H54 (cell line): ENCODE data around the gene ADAM30.

Source experiments
- DNase-seq: peaks from one replicate; pipeline ENCODE4 v3.0.0; 2011; ENCODE audit warnings: low spot score, mixed read lengths; ENCODE audit not compliant: insufficient read length
- FAIRE-seq: peaks from 3 replicates; lab custom pipeline; 2011; peaks lifted over from hg19 to GRCh38; lab: Jason Lieb, UNC
- POLR2A ChIP-seq: IDR thresholded peaks from 2 replicates; pipeline ENCODE4 v1.6.1; 2011; ENCODE audit warnings: low read depth, mild to moderate bottlenecking, low read length

Gene ADAM30

DNA sequence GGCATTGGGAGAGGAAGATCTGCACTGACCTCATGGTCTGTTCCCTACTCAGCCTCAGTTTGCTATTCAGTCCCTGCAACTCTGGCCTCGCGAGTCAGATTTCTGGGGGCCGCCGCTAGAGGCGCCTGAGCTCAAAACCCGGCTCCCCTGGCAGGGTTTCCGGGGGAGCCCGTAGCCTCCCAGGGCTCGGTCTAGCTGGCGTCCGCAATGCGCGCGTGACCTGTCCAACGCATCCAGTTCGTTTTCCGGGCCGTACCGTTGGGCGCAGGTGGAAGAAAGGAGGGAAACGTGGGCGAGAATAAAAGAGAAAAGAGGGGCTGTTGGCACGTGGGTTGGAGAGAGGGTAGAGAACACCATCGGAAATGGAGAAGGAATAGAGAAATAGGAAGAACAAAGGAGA, at the start of gene ADAM30:
ADAM30 (minus strand) TSS at position 213 of the 400 bp plus-strand sequence; CDS start at position 34, 179 bp downstream.
- DNase-seq (no peak), FAIRE-seq (no peak)
- TF ChIP-seq POLR2A, result no peak

GRCh38 chr1:119943216-119943615, 46.9 kb upstream of the ADAM30 start:
- no peak for TF ChIP-seq POLR2A
- no peak for DNase-seq
- FAIRE-seq, result no peak

GRCh38 chr1:119941392-119941791, 45.1 kb upstream of the ADAM30 start:
- TF ChIP-seq POLR2A, result no peak
- DNase-seq (no peak), FAIRE-seq (no peak)

DNA sequence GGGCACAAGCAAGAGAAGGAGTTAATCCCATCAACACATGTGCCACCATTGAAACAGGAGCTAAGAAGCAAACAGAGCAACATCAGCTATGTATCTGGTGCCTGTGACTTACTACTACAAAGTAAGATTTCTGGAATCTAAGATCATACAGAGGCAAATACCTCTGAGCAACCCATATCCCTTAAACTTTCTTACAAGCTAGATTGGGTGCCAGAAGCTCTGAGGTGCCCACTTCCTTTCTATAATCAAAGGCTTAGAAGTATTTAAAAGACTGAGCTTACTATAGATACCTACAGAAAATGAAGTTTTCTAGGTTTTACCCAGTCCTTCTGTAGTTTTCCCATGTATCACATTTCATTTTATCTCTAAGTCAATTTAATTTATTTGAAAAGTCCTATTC, 44.4 kb upstream of the ADAM30 start:
- no peak for TF ChIP-seq POLR2A
- no peak for DNase-seq
- FAIRE-seq, result no peak

- DNase-seq, result no peak
- FAIRE-seq, result no peak
- no peak for TF ChIP-seq POLR2A
Observed at GRCh38 chr1:119937198-119937597, 40.9 kb upstream of the ADAM30 start.

DNA sequence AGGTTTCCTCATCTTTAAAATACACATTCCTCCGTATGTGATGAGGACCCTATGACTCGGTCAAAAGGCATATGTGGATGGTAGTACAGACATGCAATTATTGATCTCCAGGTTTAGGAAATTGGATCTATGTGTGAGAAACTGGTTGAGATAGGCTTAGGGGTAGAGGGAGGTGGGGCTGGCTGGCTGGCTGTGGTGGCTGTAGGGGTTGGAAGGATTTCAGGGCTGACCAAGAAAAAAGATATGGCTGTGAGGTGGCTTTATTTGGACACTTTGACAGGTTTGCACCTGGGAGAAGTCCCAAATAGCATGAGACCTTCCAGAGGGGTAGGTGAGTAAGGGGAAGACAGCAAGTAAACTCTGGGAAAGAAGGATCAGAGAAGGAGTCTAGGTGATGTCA, 39.6 kb upstream of the ADAM30 start:
- TF ChIP-seq POLR2A, result no peak
- FAIRE-seq, result no peak

DNA sequence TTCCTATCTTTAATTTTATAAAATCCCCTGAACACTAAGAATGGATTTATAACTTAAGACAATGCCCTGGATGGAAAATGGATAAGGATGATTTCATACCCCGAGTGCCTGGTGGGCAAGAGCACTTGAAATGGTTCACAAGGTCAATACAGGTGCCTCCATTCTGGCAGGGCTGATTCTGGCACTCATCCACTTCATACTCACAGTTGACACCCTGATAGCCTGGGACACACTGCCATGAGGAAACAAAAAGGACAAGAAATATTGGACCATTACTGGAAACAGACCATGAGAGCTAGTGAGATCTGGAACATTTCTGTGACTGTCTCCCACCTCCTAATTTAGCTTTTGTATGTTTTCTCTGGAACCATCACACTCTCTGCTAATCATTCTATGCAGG, 39.1 kb upstream of the ADAM30 start:
- DNase-seq (no peak), FAIRE-seq (no peak)
- no peak for TF ChIP-seq POLR2A

More for the DNA sequence above, 39.6 kb upstream of the ADAM30 start:
- no peak for DNase-seq

DNA sequence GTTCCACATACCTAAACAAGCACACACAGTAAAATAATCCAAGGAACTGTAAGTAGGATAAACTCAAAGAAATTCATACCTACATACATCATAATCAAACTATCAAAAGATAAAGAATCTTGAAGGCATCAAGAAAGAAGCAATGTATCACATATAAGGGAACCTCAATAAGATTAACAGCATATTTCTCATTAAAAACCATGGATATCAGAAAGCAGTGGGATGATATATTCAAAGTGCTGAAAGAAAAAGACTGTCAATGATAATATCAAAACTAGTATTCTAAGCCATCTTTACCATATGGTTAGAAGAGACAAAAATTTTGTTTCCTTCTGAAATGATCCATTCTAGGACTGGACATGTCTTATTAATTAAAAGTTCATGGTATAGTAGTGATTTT, 37.1 kb upstream of the ADAM30 start:
- FAIRE-seq (no peak), DNase-seq (no peak)
- TF ChIP-seq POLR2A, result no peak

DNA sequence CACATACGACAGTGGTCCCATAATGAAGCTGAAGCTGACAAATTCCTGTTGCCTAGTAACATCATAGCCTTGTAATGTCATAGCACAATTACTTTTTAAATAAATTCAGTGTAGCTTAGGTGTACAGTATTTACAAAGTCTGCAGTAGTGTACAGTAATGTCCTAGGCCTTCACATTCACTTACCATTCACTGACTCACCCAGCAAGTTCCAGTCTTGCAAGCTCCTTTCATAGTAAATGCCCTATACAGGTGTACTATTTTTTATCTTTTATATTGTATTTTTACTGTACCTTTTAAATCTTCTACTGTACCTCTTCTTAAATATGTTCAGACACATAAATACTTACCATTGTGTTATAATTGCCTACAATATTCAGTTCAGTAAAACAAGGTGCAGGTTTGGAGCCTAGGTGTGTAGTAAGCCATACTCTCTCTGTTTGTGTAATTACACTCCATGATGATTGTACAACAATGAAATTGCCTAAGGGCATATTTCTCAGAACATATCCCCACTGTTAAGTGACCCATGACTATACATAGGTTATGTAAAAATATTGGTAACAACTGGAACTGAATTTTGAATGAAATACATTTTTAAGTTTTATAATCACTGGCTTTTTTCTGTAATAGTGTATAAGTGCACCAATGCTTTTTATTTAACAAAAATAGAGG, 33.5 kb upstream of the ADAM30 start:
- TF ChIP-seq POLR2A, result no peak
- DNase-seq (no peak), FAIRE-seq (no peak)

DNA sequence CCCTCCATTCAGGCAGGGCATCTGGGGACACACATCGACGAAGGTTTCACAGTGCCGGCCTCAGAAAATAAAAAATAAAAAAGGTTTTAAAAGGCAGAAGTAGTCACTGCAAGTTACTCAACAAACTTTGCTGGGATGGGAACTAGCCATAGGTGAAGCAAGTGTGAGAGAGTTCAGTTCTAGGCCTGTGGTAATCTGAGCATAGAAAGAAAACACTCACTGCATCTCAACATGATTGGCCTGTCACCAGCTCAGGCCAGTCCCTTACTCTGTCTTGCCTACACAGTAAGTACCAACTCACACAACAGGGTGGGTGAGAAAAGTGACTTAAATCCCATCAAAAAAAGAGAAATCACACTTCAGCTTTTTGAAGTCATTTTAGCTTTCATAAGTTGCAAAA, 30.2 kb upstream of the ADAM30 start:
- FAIRE-seq (no peak), DNase-seq (no peak)
- TF ChIP-seq POLR2A, result no peak

GRCh38 chr1:119924948-119925898, 28.9 kb upstream of the ADAM30 start:
- DNase-seq, result no peak
- no peak for FAIRE-seq
- TF ChIP-seq POLR2A, result no peak

DNA sequence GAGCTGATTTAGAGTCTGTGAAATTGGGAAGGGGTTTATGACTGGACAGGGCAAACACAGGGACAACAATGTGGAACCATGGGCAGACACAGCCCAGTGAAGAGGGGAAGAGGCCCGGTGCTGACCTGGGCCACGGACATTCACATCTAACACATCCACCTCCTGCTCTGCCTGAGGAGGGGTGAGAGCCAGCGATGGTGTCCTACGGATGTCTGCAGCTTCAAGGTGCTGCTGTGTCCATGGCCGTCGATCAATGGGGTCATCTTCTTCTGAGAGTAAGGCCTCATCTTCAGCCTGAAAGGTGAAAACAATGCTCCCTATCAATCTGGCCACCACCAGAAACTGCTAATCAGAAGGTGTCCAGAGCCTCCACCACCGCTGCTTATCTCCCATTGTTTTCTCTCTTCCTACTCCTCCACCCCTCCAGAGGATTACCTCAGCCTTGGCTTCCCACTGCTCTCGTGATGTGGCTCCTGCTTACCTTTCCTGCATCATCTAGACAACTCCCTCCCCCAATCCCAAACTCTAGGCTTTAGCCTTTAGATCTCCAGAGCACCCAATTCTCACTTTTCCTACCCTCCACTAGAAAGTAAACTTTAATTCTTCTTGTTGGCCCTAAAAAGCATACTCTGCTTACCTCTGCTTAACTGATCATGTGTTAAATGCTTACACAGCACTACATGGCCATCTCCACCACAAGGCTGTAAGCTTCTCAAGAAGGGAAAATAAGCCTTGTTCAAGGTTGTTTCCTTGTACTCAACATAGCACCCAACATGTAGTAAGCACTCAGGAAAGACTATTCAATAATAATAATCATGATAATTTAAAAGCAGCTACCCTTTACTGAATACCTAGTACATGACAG, 24.0 kb upstream of the ADAM30 start:
- TF ChIP-seq POLR2A, result no peak
- no peak for FAIRE-seq
- DNase-seq, result no peak

- FAIRE-seq, result no peak
- no peak for TF ChIP-seq POLR2A
- DNase-seq, result no peak
Observed at GRCh38 chr1:119919241-119919640, 22.9 kb upstream of the ADAM30 start.
